NCI-H2227 (cell line): ENCODE measurements around the gene MOB3A.
A peak's percentile ranks its signal among the peaks of the same experiment; 100 is the strongest.

Experiments used
- DNase-seq: peaks from one replicate; lab custom pipeline; 2025; ENCODE audit not compliant: unreplicated experiment; lab: John Stamatoyannopoulos, UW

MOB3A gene

DNA sequence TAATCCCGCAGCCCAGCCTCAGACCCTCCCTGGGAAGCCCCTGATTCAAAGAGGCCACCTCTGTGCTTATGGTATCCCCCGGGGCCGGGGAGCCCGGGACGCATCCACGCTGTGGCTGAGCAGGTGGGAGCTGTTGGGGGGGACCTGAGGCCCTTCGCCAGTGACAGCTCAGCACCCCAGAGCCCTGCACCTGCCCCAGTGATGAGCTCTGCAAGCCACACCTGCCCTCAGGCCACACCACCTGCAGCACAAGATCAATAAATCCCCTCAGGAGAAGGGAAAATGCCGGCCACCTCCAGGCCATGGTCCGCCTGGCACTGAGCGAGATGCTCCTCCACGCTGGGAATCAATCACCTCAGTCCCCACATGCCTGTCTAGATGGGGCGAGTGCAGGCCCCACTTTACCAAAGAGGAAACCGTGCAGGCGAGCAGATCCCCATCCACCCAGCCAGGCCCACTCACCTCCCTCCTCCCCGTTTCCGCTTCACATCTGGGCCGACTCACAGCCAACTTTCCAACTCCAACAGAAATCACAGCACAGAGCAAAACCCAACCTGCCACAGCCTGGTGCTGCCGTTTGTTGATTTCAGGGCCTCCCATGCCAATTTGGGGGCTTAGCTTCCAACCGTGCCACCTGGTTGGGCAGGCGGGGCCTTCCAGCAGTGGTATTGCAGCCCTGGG lies 12.8 kb downstream of the MOB3A start:
- DNase-seq, result no peak

DNA sequence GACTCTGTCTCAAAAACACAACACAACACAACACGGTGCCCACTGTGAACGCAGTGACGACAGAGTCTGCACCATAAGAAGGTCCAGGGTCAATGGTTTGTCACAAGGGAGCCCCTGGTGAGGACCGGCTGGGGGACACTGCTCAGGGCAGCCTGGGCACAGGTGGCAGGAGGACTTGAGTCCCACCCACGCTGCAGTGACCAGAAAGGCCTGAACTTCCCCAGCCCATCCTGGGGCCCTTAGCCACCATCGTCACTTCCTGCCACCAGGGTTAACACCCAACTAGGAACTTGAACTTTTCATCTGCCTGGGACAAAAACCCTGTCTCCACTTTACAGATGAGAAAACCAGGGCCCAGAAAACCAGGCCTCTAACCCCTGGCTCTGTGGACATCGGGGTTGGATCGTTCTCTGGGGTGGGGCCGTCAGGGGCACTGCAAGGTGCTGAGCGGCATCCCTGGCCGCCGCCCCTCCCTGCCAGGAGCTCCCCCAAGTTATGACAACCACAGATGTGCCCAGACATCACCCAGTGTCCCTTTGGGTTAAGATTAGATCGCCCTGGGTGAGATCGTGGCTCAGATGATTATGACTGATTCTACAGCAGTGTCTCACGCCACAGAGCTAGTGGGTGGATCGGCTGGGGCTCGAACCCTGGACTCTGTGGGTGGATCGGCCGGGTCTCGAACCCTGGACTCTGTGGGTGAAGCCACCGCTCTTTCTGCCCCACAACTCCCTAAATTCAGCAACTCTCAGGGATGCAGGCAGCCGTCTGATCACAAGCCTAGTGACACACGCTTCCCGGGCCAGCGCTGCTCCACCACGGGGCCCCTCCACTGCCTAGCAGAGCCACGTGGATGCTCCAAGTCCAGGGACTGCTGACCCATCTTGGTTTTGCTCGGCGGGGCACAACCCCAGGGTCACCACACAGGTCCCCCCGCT lies 14.0 kb downstream of the MOB3A start:
- DNase-seq, result no peak

GRCh38 chr19:2080336-2080988 lies 15.7 kb downstream of the MOB3A start:
- DNase-seq, result no peak

DNA sequence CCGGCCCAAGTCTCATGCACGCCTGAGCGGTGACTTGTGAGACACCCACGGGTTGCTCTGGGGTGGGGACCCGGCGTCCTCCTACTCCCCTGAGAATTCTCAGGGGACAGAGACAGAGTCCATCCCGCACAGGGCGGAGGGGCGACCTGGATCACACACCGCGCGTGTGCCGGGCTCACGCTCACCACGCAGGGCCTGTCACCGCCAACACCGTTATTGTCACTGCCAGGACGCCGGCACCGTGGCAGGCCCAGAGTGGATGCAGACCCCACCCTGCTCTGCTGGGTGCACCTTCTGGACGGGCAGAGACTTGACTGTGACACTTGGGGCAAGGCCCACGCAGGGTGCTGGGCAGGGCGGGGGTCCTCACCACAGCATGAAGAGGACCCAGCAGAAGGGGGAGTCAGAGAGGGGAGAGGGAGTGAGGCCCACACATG lies 16.2 kb downstream of the MOB3A start:
- no peak for DNase-seq

DNA sequence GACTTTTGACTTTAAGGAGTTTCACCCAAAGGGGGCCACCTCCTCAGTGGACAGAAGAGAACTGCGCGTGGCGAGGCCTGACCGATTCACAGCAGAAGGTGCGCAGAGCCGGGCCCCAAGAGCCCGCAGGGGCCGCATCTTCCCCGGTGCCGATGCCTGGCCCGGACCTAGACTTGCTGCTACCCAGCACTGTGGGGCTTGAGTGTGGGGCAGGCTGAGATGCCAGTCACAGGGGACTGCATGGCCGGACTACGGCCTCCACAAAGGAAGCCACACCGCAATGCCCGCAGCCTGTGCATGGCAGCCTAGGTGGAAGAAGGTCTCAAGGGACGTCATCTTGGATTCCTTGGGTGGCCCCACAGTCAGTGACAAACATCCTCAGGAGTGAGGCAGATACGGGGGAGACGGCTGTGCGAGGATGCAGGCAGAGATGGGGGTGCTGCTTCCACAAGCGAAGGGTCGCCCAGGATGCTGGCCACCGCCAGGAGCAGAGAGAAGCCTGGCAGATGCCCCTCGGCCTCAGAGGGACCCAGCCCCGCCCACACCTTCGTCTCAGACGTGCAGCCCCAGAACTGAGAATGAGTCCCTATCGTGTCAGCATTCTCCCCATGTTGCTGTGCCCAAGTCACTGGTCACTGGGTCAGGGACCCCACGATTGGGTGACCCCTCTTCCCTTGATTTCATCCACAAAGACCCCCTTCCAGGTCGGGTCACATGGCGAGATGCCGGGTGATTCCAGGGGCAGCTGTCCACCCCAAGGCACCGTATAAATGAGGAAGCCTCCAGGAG lies 16.9 kb downstream of the MOB3A start:
- no peak for DNase-seq

- DNase-seq, result no peak
Observed at GRCh38 chr19:2077833-2078619, 18.1 kb downstream of the MOB3A start.

- DNase-seq, result no peak
Observed at GRCh38 chr19:2077398-2077797, 18.7 kb downstream of the MOB3A start.

- no peak for DNase-seq
Observed at GRCh38 chr19:2076526-2076944, 19.6 kb downstream of the MOB3A start.

- no peak for DNase-seq
Observed at GRCh38 chr19:2072757-2073551, 23.2 kb downstream of the MOB3A start.

- no peak for DNase-seq
Observed at GRCh38 chr19:2070986-2071673, 25.0 kb downstream of the MOB3A start.

DNA sequence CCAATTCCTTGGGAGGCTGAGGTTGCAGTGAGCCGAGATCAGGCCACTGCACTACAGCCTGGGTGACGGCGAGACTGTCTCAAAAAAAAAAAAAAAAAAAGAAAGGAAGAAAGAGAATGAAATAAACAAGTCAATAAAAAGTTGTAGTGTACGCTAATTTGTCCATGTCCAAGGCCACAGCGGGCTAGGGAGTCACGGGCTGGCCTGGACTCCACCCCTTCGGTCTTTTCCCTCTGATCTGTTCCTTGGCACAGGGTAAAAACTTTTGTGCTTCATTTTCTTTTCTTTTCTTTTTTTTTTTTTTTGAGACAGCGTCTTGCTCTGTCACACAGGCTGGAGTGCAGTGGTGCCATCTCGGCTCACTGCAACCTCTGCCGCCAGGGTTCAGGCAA lies 25.7 kb downstream of the MOB3A start:
- DNase-seq, result no peak

DNA sequence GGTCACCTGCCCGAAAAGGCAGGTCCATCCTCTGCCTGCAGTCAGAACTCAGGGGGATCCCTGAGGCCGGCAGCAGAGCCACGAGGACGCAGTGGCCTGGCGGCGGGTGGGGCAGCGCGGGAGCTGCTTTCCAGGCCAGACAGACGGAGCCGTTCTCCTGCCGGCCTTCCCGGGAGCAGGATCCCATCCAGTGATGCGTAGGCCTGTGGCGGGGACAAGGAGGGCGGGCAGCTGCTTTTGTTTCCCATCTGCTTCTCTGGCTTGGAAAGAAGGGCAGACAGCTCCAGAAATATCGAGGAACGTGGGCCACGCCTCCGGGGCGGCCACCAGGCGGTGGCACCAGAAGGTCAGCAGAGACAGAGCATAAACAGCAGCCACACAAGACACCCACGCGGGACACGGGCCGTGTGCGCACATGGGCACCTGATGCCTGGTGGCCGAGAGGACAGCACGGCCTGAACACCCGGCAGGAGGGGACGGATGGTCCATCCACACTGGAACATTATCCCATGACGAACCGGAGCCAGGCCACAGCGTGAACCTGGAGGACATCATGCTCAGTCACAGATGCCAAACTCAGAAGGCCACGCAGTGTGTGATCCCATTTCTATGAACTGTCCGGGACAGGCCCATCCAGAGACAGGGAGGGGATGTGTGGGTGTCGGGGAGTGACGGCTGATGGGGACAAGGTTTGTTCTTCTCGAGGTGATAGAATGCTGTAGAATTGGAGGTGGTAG lies 31.2 kb downstream of the MOB3A start:
- no peak for DNase-seq

GRCh38 chr19:2064395-2064787 lies 31.7 kb downstream of the MOB3A start:
- DNase-seq, result no peak

- no peak for DNase-seq
Observed at GRCh38 chr19:2063824-2064223, 32.3 kb downstream of the MOB3A start.

GRCh38 chr19:2062770-2063169 lies 33.4 kb downstream of the MOB3A start:
- no peak for DNase-seq

- DNase-seq, result no peak
Observed at GRCh38 chr19:2062389-2062729, 33.8 kb downstream of the MOB3A start.

- DNase-seq, result peak; percentile 98
Observed at GRCh38 chr19:2061495-2062388, 34.4 kb downstream of the MOB3A start.
